Measurements from ENCODE around the gene ZNF511. TPM values are rescaled to one million over a fixed set of nuclear protein-coding genes. Genes with fewer than 3 reads are reported as not detected.

ZNF511 gene
- total RNA-seq, 1 donor = 24.6 TPM

DNA sequence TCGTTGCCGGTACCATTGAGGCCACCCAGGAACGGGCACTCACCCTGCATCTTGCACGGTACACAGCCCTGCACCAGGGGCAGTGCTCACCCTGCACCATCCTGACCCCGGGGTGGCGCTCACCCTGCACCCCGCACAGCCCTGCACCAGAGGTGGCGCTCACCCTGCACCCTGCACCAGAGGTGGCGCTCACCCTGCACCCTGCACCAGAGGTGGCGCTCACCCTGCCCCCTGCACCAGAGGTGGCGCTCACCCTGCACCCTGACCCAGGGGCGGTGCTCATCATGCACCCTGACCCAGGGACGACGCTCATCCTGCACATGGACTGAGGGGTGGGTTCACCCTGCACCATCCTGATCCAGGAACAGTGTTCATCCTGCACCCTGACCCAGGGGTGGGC, 6.5 kb upstream of the ZNF511 start:
- Histone ChIP-seq H3K79me2 (ENCODE audit: insufficient read depth, low read length) (peaks cover 50% of the 10 kb centered on the region), H3K4me1 (ENCODE audit: insufficient read depth, low read length) (peaks cover under 1% of the 10 kb centered on the region), H3K36me3 (ENCODE audit: insufficient read depth, low read length) (peaks cover 40% of the 10 kb centered on the region), H3K27ac (ENCODE audit: low read depth, low read length) (no peak overlapping the region), H2AFZ (ENCODE audit: low read length) (no peak overlapping the region), H3K4me2 (ENCODE audit: insufficient read depth, low read length) (no peak overlapping the region), H3K4me3 (ENCODE audit: insufficient read depth, low read length) (no peak overlapping the region), H3K9me3 (ENCODE audit: low read depth, low read length) (no peaks in the 10 kb centered on the region), H4K20me1 (ENCODE audit: insufficient read depth, low read length) (peaks cover 41% of the 10 kb centered on the region), H3K27me3 (ENCODE audit: insufficient read depth, low read length) (no peaks in the 10 kb centered on the region)
- DNase-seq (ENCODE audit: insufficient read length, low spot score, missing footprints) = no peak
- TF ChIP-seq, protein P1, sequence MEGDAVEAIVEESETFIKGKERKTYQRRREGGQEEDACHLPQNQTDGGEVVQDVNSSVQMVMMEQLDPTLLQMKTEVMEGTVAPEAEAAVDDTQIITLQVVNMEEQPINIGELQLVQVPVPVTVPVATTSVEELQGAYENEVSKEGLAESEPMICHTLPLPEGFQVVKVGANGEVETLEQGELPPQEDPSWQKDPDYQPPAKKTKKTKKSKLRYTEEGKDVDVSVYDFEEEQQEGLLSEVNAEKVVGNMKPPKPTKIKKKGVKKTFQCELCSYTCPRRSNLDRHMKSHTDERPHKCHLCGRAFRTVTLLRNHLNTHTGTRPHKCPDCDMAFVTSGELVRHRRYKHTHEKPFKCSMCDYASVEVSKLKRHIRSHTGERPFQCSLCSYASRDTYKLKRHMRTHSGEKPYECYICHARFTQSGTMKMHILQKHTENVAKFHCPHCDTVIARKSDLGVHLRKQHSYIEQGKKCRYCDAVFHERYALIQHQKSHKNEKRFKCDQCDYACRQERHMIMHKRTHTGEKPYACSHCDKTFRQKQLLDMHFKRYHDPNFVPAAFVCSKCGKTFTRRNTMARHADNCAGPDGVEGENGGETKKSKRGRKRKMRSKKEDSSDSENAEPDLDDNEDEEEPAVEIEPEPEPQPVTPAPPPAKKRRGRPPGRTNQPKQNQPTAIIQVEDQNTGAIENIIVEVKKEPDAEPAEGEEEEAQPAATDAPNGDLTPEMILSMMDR (IDR thresholded peaks at IDR 0.05; ENCODE audit: extremely low read depth, low read depth, low read length) = no peak

DNA sequence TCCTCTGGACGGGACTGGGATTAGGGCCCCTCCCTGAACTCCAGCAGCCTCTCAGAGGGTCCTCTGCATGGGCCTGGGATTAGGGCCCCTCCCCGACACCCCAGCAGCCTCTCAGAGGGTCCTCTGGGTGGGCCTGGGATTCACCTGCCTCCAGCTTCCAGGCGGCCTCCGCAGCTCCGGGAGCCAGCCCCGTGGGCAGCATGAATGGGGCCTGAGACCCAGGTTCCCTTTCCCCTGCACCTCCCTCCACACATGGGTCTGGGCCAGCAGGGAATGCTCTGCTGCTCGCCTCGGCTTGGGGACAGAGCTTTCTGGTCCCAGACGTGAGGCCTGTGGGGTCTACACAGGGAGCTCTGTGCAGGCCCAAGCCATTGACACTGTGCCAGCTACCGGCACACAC, 5.5 kb upstream of the ZNF511 start:
- no peak overlapping the region for H3K4me2 ChIP-seq (ENCODE audit: insufficient read depth, low read length)
- H3K9me3 ChIP-seq (ENCODE audit: low read depth, low read length) = no peaks in the 10 kb centered on the region
- no peak overlapping the region for H3K27ac ChIP-seq (ENCODE audit: low read depth, low read length)
- TF ChIP-seq, protein P1 (IDR thresholded peaks at IDR 0.05; ENCODE audit: extremely low read depth, low read depth, low read length) = no peak
- no peaks in the 10 kb centered on the region for H3K27me3 ChIP-seq (ENCODE audit: insufficient read depth, low read length)
- H4K20me1 ChIP-seq (ENCODE audit: insufficient read depth, low read length) = peaks cover 50% of the 10 kb centered on the region
- H3K4me3 ChIP-seq (ENCODE audit: insufficient read depth, low read length) = no peak overlapping the region
- peaks cover 60% of the 10 kb centered on the region for H3K79me2 ChIP-seq (ENCODE audit: insufficient read depth, low read length)
- peaks cover 9% of the 10 kb centered on the region for H3K4me1 ChIP-seq (ENCODE audit: insufficient read depth, low read length)
- DNase-seq (ENCODE audit: insufficient read length, low spot score, missing footprints) = no peak
- no peak overlapping the region for H2AFZ ChIP-seq (ENCODE audit: low read length)
- H3K36me3 ChIP-seq (ENCODE audit: insufficient read depth, low read length) = peaks cover 30% of the 10 kb centered on the region

DNA sequence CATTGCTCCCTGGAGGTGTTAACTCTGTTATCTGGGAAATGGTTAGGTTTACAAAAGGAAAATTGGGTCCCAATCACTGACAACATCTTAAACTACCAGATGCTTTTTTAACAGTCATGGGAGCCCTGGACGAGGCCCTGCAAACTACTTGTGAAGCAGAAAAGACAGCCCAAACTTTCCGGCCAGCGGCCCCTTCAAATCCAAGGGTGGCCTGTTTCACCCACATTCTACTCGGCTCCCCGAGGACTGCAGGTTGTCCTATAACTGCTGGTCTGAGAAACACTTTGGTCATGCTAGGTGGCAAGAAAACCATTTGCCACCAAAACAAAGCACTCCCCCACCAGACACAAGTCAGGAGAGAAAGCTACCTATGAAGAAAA, 2.6 kb upstream of the ZNF511 start:
- peaks cover 9% of the 10 kb centered on the region for H3K36me3 ChIP-seq (ENCODE audit: insufficient read depth, low read length)
- TF ChIP-seq, protein P1 (IDR thresholded peaks at IDR 0.05; ENCODE audit: extremely low read depth, low read depth, low read length) = no peak
- peaks cover 52% of the 10 kb centered on the region for H4K20me1 ChIP-seq (ENCODE audit: insufficient read depth, low read length)

DNA sequence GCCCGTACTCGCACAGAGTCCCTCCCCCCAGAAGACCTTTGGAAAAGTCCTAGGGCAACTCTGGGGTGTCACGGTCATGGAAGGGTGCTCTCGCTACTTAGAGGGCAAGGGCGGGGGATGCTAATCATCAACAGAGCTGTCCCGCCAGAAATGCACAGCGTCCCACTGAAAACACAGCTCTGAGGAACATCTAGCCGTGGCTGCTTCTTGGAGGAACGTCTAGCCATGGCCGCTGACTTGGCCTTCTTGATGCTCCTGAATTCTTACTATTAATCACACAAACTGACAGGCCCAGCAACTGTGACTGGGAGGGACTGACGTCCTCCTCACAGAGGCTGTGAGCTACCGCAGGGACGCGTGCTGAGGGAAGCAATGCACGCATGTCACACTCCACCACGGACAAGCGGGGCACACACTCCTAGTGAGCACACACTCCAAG, 1.8 kb upstream of the ZNF511 start:
- Histone ChIP-seq H3K4me3 (ENCODE audit: insufficient read depth, low read length) (no peak overlapping the region), H3K79me2 (ENCODE audit: insufficient read depth, low read length) (peaks cover 62% of the 10 kb centered on the region), H3K27me3 (ENCODE audit: insufficient read depth, low read length) (no peaks in the 10 kb centered on the region), H3K9me3 (ENCODE audit: low read depth, low read length) (no peaks in the 10 kb centered on the region), H2AFZ (ENCODE audit: low read length) (no peak overlapping the region), H3K4me1 (ENCODE audit: insufficient read depth, low read length) (peaks cover 9% of the 10 kb centered on the region), H3K36me3 (ENCODE audit: insufficient read depth, low read length) (peaks cover 5% of the 10 kb centered on the region), H3K27ac (ENCODE audit: low read depth, low read length) (peak overlapping the region; percentile 82), H4K20me1 (ENCODE audit: insufficient read depth, low read length) (peaks cover 50% of the 10 kb centered on the region), H3K4me2 (ENCODE audit: insufficient read depth, low read length) (peak overlapping the region; percentile 94)
- TF ChIP-seq, protein P1 (IDR thresholded peaks at IDR 0.05; ENCODE audit: extremely low read depth, low read depth, low read length) = no peak
- no peak for DNase-seq (ENCODE audit: insufficient read length, low spot score, missing footprints)

More for the DNA sequence above, 2.6 kb upstream of the ZNF511 start:
- DNase-seq (ENCODE audit: insufficient read length, low spot score, missing footprints) = no peak
- peaks cover 9% of the 10 kb centered on the region for H3K4me1 ChIP-seq (ENCODE audit: insufficient read depth, low read length)
- peaks cover 64% of the 10 kb centered on the region for H3K79me2 ChIP-seq (ENCODE audit: insufficient read depth, low read length)
- no peak overlapping the region for H3K4me3 ChIP-seq (ENCODE audit: insufficient read depth, low read length)
- no peak overlapping the region for H3K27ac ChIP-seq (ENCODE audit: low read depth, low read length)
- H2AFZ ChIP-seq (ENCODE audit: low read length) = no peak overlapping the region
- no peak overlapping the region for H3K4me2 ChIP-seq (ENCODE audit: insufficient read depth, low read length)
- no peaks in the 10 kb centered on the region for H3K9me3 ChIP-seq (ENCODE audit: low read depth, low read length)
- no peaks in the 10 kb centered on the region for H3K27me3 ChIP-seq (ENCODE audit: insufficient read depth, low read length)

Measured in osteoblast (primary cell).